ENCODE data around the gene GJD3.

DNA sequence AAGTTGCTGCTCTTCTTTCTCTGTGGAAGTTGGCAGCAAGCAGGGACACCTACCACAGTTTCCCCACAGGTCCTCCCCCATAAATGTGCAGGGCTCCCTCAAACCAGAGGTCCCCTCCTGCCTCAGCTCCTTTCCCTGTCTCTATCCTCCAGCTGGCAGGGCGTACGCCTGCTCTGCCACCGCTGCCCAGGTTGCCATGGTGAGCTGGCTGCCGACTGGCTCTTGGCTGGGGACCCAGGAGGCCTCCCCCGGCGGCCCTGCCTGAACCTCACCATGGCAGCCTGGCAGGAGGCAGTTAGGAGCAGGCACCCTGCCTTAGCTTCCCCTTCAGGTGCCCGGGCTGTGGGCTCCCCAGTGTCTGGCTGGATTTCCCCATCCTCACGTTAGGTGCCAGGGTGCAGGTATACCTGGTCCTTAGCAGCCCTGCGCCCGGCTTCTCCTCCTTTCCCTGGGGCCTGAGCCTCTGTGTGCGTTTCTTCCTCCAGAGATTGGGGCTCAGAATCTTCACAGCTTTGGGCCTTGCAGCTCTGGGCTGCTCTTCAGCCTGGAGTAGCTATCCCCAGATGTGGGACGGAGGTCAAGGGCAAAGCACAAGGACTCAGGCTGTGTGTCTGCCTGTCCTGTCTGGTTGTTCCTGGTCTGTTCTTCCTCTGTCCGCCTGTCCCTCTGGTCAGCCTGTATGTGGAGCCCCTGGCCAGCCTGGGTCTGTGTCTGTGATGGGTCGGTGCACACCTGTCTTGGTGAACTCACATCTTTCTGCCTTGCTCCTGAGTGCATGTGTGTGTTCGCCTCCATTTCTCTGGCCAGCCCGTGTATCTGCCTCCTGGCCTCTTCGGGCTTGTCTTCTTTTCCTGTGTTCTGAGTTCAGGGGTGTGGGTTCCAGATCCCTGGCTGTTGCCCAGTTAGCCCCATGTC lies 15.7 kb downstream of the GJD3 start:
- TF ChIP-seq TCF4 (CRISPR knock-in tag; IDR thresholded peaks at IDR 0.05; ENCODE audit: borderline replicate concordance) (no peak), ZNF8 (CRISPR knock-in tag; IDR thresholded peaks at IDR 0.05) (no peak), ZFP30 (CRISPR knock-in tag; IDR thresholded peaks at IDR 0.05) (no peak), ARNTL (CRISPR knock-in tag; IDR thresholded peaks at IDR 0.05; ENCODE audit: borderline replicate concordance, low read depth) (no peak), CSDC2 (CRISPR knock-in tag; IDR thresholded peaks at IDR 0.05) (no peak)
- TF ChIP-seq, protein P1, sequence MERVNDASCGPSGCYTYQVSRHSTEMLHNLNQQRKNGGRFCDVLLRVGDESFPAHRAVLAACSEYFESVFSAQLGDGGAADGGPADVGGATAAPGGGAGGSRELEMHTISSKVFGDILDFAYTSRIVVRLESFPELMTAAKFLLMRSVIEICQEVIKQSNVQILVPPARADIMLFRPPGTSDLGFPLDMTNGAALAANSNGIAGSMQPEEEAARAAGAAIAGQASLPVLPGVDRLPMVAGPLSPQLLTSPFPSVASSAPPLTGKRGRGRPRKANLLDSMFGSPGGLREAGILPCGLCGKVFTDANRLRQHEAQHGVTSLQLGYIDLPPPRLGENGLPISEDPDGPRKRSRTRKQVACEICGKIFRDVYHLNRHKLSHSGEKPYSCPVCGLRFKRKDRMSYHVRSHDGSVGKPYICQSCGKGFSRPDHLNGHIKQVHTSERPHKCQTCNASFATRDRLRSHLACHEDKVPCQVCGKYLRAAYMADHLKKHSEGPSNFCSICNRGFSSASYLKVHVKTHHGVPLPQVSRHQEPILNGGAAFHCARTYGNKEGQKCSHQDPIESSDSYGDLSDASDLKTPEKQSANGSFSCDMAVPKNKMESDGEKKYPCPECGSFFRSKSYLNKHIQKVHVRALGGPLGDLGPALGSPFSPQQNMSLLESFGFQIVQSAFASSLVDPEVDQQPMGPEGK (CRISPR knock-in tag; IDR thresholded peaks at IDR 0.05; ENCODE audit: borderline replicate concordance), result no peak
